NAMALWA (cell line): ENCODE results near the gene TMEM164.

Source experiments
- DNase-seq: peaks from one replicate; pipeline ENCODE4 v3.0.0-alpha.2; 2015; ENCODE audit warnings: low spot score

TMEM164 gene

DNA sequence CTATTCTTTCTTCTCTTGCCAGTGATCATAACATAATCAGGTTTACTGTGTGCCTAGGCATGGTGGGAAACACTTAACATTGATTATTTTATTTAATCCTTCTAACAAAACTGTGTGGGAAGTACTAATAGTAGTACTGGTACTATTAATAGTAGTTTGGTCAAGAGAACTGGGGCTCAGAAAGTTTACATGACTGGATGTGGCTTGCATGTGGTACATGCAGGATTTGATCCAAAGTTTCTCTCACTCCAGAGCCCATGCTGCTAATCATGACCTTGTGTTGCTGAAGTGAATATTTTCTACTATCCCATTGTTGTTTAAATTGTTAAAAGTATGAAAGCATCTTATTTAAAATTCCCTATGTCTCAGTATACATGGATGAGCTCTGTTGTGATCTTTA lies 78.4 kb downstream of the TMEM164 start:
- DNase-seq, result no peak

DNA sequence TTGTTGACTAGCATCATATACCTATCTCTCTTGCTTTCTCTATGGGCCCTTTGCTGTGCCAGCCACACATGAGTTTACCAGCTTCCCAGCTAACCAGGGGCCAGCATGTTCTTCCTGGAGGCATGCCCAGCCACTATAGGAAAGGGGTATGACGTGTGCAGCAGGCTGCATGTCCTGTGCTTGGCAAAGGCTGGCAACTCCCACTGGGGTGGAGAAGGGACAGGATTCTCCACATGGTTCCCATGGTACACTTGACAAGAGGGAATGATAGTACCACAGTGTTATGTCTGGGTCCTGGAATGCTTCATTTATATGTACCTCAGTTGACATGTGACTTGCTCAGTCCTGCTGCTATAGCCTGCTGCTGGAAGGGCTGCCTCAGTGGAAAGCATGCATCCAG lies 78.8 kb downstream of the TMEM164 start:
- DNase-seq, result no peak

DNA sequence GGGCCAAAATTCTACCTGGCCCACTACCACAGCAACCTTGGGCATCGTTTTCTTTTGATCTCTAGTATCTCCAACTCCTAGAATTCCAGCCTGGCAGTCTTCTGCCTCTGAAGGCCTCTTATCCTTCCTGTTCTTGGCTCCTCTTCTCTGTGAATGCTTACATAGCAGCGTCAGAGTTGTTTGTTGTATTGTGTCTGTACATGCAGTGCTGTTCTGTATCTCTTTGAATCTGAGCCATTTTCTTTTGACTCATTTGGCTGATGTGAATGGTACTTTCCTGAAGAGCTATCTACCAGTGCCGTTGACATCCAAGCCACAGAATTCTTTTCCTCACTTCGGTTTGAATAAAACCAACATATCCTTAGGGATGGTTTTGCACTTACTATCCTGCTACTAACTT lies 79.2 kb downstream of the TMEM164 start:
- no peak for DNase-seq

DNA sequence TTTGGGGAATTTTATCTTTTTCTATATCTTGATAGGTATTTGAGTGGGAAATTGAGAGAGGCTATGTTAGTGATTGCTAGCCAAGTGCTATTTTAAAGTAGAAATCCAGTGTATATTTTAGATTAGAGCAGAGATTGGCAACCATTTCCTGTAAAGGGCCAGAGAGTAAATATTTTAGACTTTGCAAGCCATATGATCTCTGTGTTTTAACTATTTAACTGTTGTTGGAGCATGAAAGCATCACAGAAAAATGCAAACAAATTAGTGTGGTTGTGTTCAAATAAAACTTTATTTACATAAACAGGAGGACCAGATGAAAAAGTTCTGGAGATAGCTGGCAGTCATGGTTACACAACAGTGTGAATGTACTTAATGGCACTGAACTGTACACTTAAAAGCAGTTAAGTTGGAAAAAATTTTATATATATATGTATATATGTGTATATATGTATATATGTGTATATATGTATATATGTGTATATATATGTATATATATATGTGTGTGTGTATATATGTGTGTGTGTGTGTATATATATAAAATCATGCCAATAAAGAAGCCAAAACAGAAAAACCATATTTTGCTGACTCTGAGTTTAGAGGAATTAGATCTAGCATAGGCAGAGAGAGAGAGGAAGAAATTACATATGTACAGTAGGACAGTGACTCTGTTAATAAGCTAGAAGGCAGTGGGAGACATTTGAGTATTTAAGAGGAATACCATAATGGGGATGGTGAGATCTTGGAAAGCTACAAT lies 83.4 kb downstream of the TMEM164 start:
- DNase-seq, result no peak

DNA sequence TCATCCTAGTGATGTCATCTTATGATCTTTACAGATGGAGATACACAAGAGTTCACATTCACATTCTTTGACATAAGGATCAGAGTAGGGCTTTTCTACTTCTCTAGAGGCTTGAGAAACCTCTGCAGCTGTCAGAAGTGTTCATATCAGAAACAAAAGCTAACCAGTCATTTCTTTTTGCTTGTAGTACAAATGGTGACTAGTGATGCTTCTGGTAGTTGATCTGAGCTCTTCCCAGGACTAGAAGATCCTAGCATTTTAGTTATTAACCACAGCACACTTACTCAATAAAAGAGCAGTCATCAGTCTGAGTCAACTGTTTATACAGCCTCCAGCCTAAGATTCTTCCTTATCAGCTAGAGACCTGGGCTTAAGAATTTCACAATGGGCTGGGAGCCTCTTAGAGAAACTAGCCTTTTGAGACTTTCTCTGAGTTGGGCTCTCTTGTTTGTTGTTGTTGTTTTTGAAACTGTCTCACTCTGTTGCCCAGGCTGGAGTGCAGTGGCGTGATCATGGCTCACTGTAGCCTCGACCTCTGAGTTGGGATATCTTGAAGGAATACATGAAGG lies 84.1 kb downstream of the TMEM164 start:
- DNase-seq, result no peak

DNA sequence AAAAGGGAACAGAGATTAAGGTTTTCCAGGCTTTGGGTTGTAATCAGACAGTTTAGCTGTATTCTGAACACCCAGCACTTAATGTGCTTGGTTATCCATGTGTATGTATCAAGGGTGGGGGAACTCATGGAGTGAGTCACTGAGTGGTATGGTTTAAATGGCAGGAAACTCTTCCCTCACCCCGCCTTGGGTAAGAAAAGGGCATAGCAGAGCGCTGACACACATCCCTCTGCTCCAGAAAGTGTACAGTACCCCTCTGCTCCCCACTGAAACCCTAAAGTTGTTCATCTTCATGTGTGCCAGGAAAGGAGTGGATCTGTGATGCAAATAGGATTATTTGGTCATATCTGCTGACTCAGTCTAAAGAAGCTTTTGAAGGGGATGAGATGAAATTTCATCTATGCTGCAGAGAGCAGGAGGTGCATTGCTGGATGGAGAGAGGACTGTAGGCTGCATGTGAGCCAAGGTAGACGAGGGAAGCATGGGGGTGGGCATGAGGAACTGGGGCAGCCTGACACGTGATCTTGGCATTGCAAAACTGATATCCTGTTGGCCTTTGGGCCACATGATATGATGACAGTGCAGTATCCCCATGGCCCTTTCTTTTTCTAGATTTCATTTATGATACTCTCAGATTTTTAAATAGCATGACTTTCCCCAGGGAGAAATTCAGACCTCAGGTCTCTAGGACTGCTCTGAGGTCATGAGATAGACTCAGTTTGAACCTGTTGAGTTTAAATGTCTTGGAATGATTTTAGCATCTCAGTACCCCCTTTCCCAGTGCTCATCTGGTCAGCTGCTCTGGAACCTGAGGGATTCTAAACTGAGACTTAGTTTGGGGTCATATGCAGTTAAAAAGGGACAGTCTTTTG lies 84.8 kb downstream of the TMEM164 start:
- DNase-seq, result no peak

DNA sequence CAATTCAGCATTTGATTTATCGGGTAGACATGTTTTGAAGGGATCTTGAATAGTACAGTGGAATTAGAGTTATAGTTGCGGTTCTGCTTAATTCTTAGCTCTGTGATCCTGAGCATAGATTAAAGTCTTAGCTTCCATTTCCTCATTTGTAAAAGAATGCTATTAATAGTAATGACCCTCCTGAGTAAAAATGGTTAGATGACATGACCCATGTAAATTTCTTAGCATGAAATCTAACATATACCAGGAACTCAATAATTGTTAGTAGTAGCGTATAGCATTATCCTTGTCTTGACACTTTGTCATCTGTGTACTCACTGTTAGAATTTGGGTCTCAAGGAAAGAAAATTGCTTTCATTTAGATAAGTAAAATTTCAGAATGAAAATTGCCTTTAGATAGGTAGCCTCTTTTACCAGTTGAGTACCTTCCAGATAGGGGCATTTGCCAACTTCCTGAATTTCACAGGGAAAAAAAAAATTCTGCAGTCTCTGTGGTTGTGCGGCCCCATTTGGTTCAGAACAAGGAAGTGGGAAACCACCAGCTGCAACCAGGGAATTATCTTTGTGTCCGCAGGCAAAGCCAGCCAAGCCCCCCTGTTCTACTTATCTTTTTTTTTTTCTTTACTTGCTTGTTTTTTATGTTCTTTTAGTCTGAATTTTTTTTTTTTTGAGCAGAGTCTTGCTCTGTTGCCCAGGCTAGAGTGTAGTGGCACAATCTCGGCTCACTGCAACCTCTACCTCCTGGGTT lies 86.9 kb downstream of the TMEM164 start:
- no peak for DNase-seq

DNA sequence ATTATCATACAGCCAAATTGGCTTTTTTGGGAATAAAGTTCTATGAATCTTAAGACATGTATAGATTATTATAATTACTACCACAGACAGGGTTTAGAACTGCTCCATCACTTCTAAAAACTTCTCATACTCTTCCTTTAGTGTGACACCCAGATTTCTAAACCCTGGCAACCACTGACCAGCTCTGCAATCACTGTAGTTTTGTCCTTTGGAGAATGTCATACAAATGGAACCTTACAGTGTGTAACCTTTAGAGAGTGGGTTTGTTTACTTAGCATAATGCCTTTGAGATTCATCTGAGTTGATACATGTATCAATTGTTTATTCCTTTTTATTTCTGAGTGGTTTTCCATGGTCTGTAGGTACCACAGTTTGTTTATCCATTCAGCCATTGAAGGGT lies 95.0 kb downstream of the TMEM164 start:
- DNase-seq, result no peak

DNA sequence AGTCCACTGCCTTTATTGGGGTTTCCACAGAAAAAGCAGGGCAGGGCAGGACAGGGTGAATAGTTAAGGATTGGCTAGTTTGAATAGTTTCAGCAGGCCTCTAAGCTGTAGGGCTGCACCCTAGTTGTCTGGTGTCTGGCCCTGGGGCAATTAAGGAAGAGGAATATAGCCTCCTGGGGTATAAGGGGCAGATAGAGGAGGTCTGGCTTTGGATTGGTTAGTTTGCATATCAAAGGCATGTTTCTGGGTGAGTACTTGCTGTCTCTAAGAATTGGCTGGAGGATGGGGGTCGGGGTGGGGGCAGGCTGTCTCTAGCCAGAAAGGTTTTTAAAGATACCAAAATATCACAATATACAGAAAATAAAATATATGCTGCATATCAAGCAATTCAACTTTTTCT lies 100.4 kb downstream of the TMEM164 start:
- no peak for DNase-seq

DNA sequence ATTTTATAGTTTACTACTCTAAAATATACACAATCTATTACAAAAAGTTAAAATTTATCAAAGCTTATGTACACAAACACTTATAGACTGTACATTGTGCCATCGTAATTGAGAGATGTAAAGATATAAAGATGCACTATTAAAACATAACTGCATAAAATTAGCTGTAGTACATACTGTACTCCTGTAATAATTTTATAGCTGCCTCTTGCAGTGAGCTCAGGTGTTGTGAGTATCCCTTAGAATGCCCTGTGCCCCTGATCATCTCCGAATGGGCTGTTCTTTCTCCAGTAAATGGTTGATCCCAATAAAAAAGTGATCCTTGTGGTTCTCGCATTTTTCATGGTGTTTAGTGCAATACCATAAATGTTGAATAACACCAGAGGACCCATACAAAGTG lies 101.2 kb downstream of the TMEM164 start:
- no peak for DNase-seq

DNA sequence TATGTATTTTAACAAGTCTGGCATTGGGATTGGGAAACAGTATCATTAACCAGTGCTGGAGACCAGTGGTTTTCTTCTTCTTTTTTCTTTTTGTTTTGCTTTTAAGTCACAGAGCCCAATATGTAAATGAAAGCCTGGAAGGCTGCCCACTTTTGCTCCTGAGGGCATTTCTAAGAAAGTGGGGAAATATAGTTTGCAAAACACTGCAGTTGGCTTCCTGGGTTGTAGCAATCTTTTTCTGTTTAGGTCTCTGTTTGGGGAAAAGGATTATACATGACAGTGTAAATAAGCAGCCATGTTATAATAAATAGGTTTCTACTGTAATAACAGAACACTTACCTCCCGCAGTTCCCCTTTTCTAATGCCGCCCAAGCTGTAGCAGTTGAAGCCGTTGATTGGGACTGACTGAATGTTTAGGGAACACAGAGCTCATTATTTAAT lies 105.5 kb downstream of the TMEM164 start:
- peak; percentile 7 for DNase-seq

DNA sequence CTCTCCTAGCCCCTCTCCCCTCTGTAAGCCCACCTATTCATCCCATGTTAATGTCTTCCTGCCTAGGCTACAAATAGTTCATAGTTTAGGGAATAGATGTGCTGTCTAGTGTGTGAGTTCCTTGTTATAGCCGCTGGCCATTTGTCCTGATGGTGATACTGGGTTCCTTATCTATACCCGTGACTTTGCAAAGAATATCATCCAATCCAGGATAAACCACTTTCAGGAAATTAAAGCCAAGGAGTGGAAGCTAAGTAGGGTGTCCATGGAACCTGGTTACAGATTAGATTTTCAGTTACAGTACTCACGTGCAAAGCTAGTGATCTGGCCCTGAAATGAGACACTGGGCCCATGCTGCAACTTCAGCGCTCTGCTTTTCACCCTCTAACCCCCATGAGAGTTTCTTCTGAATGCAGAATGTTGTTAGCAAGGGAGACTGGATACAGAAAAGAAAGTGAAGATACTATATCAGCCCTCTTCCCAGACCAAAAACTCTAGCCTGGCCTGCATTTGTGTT lies 111.4 kb downstream of the TMEM164 start:
- DNase-seq, result no peak

DNA sequence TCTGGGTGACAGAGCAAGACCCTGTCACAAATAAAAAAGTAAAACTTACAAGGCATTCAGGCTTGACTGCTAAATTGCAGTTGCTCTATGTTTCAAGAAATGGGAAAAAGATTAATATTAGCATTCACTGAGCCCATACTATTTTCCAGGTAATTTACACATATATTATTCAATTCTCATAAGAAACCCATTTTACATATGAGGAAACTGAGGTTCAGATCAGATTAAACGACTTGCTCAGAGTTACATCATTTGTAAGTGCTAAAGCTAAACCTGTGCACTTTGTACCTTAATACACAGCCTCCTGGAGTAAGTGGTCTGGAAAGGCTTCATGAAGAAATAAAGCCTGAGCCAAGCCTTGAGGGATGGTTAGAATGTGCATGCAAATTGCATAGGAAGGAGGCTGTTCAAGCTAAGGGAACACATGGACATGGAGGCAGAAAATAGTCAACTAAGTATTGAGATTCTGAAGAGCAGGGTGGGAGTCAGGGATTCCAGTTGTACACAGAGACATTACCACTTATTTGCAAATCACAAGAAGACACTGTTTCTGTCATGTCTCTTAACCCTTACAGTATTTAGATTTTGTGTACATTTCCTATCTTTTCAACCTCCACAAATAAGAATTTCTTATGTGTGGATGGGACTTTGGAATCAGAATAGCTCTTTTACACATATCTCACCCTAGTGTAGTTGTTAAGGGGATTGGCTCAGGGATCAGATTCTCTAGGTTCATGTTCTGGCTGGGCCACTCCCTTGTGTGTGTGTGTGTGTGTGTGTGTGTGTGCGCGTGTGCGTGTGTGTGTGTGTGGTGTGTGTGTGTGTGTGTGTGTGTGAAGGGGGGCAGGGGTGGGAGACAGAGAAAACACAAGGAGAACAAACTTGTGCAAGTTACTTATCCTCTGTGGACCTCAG lies 113.4 kb downstream of the TMEM164 start:
- DNase-seq, result no peak

DNA sequence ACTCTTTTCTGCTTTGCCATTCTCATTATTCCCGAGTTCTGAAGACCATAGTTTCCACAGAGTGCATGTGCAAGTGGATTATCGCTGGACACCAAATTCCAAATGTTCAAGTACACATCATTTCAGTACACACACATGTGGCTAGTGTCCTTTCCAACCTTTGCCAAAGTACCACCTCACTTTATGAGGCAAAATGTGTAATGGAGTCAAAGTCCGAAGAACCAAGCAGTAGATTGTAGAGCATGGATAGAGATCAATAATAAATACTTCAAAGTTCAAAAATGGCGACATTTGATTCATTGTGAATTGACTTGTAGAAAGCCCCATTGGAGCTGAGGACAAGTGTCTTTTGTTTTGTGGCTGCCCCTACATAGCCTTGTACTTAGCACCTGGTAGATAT lies 115.6 kb downstream of the TMEM164 start:
- DNase-seq, result no peak

DNA sequence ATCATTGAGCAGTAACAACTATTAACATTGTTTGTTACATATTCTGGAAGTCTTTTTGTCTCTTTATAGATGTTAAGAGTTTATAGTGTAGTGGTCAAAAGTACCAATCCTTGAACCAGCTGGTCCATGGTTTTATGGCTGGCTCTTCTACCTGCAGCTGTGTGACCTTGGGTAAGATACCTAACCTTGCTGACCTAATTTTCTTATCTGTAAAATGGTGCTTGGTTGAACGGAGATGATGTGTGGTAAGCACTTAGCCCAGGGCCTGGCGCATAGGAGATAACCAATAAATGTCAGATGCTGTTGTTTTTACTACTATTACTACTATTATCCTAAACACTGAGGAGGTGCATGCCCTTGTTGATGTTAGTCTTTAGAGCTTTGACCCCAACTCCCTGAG lies 116.6 kb downstream of the TMEM164 start:
- no peak for DNase-seq

DNA sequence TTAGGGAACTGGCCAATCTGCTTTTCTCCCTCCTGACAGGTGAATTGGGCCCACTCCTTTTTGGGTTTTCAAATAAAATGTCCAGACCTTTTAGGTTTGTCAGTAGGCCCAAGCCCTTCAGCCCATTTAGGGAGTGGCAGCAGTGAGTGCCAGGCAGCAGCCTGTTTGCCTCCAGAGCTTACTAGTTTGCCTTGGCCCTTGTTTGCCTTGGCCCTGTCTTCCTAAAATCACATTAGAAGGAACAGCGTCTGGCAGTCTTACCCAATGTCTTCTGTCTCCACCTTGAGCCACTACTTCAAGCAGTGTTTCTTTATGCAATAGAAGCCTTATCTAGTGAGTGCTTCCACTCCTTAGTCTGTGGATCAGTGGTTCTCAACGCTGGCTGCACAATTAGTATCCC lies 117.1 kb downstream of the TMEM164 start:
- no peak for DNase-seq

DNA sequence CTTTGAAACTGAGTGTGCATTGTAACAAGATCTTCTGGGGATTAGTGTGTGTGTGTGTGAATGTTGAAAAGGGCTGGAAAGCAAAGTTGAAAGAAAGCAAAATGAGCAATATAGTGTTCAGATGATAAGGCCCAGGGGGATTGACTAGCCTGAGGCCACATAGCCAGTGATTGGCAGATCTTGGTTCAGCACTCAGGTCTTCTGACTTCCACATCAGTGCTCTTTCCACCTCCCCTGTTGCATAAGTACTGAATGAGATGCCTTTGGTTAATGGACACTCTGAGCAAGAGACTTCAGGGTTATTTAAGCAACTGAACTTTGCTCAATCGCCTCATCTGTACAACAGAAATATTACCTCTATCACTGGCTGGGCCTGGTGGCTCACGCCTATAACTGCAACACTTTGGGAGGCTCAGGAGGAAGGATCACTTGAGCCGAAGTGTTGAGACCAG lies 120.4 kb downstream of the TMEM164 start:
- DNase-seq, result no peak

DNA sequence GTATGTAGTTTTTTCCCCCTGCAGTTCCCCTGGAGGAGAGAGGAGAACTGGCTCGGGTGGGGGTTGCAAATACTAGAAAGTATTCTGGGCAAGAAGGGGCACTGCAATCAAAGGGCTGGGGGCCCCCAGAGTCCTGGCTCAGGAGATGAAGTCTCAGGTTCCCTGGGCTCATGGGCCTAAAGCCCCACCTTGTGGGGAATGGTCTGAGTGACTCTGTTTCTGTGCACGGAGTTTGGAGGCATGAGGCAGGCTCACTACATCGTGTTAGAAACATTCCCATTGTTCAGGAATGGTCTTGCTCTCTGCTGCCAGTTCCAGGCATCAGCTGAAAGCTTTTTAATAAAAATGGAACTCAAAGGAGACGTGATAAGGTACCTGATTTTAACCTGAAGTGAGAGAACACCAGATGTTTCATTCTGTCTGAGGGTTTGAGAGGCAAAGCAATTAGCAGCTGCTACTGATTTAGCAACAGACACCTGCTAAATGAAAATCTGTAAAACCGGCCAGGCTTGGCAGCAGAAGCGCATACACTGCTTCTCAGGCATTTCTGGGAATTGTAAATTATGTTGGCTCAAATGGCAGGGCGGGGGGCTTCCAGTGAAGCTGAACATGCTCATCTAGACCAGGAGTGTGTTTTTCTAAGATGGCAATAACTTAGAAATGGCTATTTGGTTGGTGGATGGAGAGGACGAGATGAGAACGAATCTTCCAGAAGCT lies 122.7 kb downstream of the TMEM164 start:
- DNase-seq, result peak; percentile 4

DNA sequence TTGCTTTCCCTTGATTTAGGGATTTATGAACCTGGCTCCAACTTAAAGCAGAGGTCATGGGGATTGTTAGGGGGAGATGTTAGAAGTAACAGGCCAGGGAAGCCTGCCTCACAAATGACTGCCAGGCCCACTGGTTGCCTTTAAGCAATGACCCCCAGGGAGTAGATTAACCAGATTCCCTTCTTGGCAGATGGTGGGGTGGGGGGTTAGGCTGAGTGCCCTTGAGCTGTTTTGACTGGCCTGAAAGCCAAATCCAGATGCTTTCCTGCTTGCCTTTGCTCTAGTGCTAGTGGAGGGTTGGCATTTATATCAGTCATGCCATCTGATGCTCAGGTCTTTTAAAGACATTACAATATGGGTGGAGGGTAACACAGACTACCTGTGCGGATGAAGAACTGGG lies 128.1 kb downstream of the TMEM164 start:
- DNase-seq, result no peak

DNA sequence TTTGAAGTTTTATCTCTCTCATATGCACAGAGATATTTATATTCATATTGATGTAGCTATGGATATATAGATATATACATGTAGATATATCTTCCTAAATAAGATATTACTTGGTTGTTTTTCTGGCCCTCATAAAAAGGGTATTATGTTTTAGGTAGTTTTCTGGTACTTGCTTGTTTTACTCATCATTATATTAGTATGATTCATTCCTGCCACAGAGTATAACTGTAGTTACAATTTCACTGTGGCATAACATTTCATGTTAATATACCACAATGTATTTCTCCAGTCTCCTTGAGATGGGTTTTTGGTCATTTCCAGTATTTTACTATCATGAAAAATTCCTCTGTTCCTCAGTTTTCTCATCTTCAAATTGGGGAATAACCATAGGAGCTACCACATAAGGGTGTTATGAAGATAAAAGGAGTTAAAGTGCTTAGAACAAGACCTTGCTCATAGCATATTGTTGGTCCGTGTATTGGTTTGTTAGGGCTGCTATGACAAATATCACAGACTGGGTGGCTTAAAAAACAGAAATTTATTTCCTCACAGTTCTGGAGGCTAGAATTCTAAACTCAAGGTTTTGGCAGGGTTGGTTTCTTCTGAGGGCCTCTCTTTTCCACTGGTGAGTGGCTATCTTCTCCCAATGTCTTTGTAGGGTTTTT lies 129.7 kb downstream of the TMEM164 start:
- DNase-seq, result no peak
